SJCRH30 (cell line): ENCODE results near the gene SOBP. TPM values are rescaled to one million over a fixed set of nuclear protein-coding genes. Genes with fewer than 3 reads are reported as not detected.

Experiments used
- DNase-seq, 2 experiments: peaks; one replicate each; pipeline ENCODE4 v3.0.0-alpha.2; 2015 to 2020
- H3K27ac ChIP-seq: fragments of 250-450 bp; sonication (Bioruptor Pico); 2 replicates; pipeline ENCODE4 v1.5.1; 2020; ENCODE audit warnings: mild to moderate bottlenecking, moderate library complexity
- H3K27me3 ChIP-seq: fragments of 250-450 bp; sonication (Bioruptor Pico); 2 replicates; pipeline ENCODE4 v1.5.1; 2020; ENCODE audit warnings: mild to moderate bottlenecking, moderate library complexity
- H3K36me3 ChIP-seq: fragments of 250-450 bp; sonication (Bioruptor Pico); 2 replicates; pipeline ENCODE4 v1.5.1; 2020; ENCODE audit warnings: mild to moderate bottlenecking, moderate library complexity
- H3K4me1 ChIP-seq: fragments of 250-450 bp; sonication (Bioruptor Pico); 2 replicates; pipeline ENCODE4 v1.5.1; 2020; ENCODE audit warnings: mild to moderate bottlenecking, moderate library complexity
- H3K4me3 ChIP-seq: fragments of 250-450 bp; sonication (Bioruptor Pico); 2 replicates; pipeline ENCODE4 v1.5.1; 2020; ENCODE audit warnings: mild to moderate bottlenecking, moderate library complexity
- H3K9me3 ChIP-seq: fragments of 250-450 bp; sonication (Bioruptor Pico); replicated peaks from 2 replicates; pipeline ENCODE4 v1.5.1; 2020; ENCODE audit warnings: mild to moderate bottlenecking, moderate library complexity
- total RNA-seq: library from RNA; depleted of rRNA; stranded (reverse); fragments of >200 nt; shearing (Covaris generic); gene quantifications from 2 replicates; pipeline ENCODE4 v1.2.3, GENCODE V29; 2014

Gene SOBP
- total RNA-seq, 1 experiment from 2014 or later = 7.8 TPM

DNA sequence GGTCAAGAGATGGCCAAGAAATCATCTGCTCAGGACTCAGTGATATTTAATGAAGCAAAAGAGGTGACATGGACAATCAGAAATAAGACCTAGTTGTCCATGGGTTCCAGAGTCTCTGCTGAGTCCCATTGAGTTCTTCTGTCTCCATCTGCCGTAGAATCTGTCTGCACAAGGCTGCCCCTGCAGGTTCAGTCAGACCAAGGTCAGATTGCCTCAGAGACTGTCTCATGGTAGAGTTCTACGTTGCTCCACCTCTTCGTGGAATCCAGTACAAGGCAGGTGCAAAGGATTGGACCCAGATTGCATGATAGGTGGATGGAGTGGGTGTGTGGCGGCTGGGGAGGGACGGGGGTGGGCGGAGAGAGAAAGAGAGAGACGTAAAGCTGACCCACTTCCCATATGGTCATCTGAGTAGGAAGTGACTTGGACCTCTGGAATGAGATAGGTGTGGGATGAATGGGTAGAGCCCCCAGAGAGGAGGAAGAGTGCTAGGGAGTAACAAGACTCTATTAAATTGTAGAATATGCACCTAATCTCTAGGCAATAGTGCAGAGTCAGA, 75.3 kb downstream of the SOBP start:
- Histone ChIP-seq H3K4me1 (peaks cover 4% of the 10 kb centered on the region; the same call in 1 of the 2 replicates), H3K27ac (no peak overlapping the region), H3K27me3 (no peaks in the 10 kb centered on the region)

DNA sequence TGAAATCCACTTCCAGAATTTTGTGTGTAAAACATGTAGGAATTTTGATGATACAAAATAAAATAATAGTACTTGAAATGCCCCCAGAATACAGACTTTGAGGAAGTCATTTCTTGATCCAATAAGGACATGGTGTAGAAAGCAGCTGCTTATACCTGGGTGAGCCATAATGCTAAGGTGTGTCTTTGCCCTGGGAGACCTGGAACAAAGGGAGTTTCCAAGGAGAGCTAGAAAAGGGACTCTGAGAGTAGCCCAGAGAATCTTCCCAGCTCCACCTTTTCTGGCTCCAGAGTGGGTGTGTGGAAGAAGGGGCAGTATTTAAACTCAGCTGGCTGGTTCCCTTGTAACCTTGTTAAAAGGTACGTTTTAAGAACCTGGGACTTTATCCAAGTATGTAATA, 77.7 kb downstream of the SOBP start:
- Histone ChIP-seq H3K4me1 (peaks cover 4% of the 10 kb centered on the region; the same call in 1 of the 2 replicates), H3K27me3 (no peaks in the 10 kb centered on the region), H3K36me3 (no peaks in the 10 kb centered on the region; the same call in 1 of the 2 replicates), H3K9me3 (no peaks in the 10 kb centered on the region), H3K27ac (no peak overlapping the region), H3K4me3 (no peak overlapping the region)
- DNase-seq = no peak

More for the DNA sequence above, 75.3 kb downstream of the SOBP start:
- Histone ChIP-seq H3K4me3 (no peak overlapping the region), H3K9me3 (no peaks in the 10 kb centered on the region), H3K36me3 (no peaks in the 10 kb centered on the region)
- DNase-seq = no peak

DNA sequence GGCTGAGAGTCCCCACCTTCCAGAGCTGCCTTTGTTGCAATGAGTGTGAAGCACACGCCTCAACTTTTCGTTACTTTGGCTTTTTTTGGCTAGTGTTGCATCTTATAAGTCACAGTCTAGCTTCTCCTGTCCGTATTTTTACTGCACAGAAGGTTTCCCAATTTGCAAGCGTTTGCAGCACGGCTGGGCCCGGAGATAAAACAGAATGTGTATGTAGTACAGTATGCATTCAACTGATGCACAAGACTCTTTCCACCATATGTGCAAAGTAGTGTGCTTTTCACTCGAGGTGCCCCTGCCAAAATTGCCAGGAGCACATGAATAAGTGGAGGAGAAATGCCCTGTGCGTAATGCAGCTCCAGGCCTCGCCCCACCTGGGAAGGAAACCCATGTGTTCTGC, 79.6 kb downstream of the SOBP start:
- Histone ChIP-seq H3K27me3 (no peaks in the 10 kb centered on the region), H3K27ac (no peak overlapping the region), H3K4me3 (no peak overlapping the region), H3K4me1 (no peaks in the 10 kb centered on the region), H3K9me3 (no peaks in the 10 kb centered on the region), H3K36me3 (no peaks in the 10 kb centered on the region; the same call in 1 of the 2 replicates)
- no peak for DNase-seq

DNA sequence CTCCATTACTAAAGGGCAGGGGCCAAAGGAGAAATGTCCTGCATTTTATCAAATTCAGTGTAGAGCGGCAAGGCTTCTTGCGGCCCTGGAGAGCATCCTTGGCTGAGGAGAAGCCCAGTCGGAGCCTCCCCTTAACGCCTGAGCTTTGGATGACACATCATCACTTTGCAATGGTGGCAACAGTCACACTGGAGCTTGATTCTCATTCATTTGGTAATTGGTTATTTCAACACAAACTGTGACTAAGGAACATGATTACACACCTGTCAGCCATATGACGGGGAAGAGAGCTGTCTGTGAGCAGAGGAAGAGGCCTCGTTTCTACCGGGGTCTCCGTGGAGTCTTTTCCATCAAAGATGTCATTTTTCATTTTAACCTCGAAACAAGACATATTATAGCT, 81.4 kb downstream of the SOBP start:
- DNase-seq = no peak
- Histone ChIP-seq H3K36me3 (no peaks in the 10 kb centered on the region; the same call in 1 of the 2 replicates), H3K9me3 (no peaks in the 10 kb centered on the region), H3K4me3 (no peak overlapping the region), H3K27ac (no peak overlapping the region), H3K4me1 (no peaks in the 10 kb centered on the region), H3K27me3 (no peaks in the 10 kb centered on the region)

DNA sequence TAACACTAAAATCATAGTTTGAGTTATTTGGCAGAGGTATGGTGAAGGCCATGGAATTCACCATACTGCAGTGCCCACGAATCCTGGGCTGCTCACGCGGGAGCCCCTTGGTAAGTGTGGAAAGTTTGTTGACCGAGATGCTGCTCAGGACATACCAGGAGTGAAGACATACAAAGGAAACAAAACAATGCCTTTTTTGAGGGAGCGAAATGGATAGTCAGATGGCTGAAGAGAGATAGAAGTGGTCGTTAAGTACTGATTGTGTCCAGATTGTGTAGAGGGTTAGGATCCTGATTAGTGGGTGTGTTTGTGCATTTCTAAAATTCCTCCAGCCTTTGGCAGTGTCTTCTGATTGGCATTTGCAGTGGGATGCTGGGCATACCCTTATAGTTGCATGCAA, 83.0 kb downstream of the SOBP start:
- H3K27me3 ChIP-seq = no peaks in the 10 kb centered on the region

DNA sequence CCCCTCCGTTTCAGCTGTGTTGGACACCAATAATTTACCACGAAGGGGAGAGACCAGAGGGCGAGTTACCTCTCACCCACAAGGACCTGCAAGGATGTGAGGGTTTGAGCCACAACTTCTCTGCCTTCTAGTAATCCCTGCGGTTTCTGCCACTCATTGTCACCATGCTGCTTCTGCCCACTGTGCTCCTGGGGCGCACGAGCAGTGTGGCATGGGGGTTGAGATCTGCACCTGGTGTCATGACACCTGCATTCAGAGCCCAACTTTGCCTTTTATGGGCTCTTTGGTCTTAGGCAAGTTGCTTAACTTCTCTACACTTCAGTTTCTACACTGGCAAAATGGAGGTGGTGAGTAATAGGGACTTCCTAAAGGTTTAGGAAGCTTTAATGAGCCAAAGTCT, 84.9 kb downstream of the SOBP start:
- no peaks in the 10 kb centered on the region; the same call in 1 of the 2 replicates for H3K36me3 ChIP-seq
- no peak for DNase-seq
- no peak overlapping the region for H3K4me3 ChIP-seq
- no peaks in the 10 kb centered on the region for H3K9me3 ChIP-seq
- no peaks in the 10 kb centered on the region for H3K27me3 ChIP-seq
- no peak overlapping the region for H3K27ac ChIP-seq
- no peaks in the 10 kb centered on the region for H3K4me1 ChIP-seq

More for the DNA sequence above, 83.0 kb downstream of the SOBP start:
- H3K27ac ChIP-seq = no peak overlapping the region
- H3K4me3 ChIP-seq = no peak overlapping the region
- H3K4me1 ChIP-seq = no peaks in the 10 kb centered on the region
- H3K36me3 ChIP-seq = no peaks in the 10 kb centered on the region; the same call in 1 of the 2 replicates
- no peak for DNase-seq
- H3K9me3 ChIP-seq = no peaks in the 10 kb centered on the region

DNA sequence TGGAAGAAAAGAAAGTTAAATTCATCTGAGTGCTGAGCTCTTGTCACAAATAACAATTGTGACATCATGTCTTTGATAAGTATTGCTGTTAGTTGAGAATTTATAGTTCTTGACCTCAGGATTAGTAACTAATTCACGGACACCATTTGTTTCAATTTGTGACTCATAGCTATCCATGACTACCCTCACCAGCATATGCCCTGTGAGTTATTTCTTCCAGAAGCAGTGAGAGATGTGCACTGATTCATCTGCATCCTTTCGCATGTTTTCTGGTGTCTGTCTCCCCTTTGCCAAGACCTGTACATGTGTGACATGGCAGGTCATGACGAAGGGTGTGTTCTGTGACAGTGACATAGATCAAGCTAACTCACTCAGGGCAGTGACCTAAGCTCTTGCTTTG, 86.9 kb downstream of the SOBP start:
- no peak for DNase-seq
- H3K4me3 ChIP-seq = no peak overlapping the region
- no peaks in the 10 kb centered on the region for H3K27me3 ChIP-seq
- H3K36me3 ChIP-seq = no peaks in the 10 kb centered on the region
- no peak overlapping the region for H3K27ac ChIP-seq
- H3K4me1 ChIP-seq = no peaks in the 10 kb centered on the region
- H3K9me3 ChIP-seq = no peaks in the 10 kb centered on the region

DNA sequence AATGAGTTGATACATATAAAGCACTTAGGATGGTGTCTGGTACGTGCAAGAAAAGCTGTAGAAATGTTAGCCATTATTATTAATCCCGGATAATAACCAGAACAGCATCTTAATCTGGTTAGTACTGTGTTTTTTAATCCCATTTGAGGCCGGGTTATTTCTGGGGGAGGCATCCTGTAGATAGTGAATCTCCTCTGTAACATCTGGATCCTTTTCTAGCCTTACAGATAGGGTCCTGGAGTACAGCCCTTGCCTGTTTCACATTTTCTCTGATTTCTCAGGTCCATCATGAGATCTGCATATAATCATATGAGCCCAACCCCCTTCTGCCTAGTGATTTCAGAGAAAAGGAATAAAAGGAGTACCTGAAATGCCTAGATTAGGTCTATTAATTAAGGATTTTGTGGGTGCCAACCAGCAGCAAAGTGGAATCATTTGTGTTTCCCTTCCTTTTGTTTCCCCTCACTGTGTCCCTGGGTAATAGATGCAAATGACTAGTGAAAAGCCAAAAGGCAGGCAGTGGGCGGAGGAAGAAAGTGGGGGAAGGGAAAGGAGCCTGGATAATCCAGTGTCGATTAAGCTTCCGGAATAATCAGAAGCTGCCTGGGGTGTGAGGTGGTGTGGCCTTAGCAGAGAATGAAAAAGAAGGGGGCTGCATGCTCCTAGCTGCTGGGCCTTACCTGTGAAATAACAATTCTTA, 88.9 kb downstream of the SOBP start:
- Histone ChIP-seq H3K9me3 (no peaks in the 10 kb centered on the region), H3K27me3 (no peaks in the 10 kb centered on the region), H3K4me3 (no peak overlapping the region), H3K4me1 (no peaks in the 10 kb centered on the region), H3K27ac (no peak overlapping the region), H3K36me3 (no peaks in the 10 kb centered on the region)
- no peak for DNase-seq

DNA sequence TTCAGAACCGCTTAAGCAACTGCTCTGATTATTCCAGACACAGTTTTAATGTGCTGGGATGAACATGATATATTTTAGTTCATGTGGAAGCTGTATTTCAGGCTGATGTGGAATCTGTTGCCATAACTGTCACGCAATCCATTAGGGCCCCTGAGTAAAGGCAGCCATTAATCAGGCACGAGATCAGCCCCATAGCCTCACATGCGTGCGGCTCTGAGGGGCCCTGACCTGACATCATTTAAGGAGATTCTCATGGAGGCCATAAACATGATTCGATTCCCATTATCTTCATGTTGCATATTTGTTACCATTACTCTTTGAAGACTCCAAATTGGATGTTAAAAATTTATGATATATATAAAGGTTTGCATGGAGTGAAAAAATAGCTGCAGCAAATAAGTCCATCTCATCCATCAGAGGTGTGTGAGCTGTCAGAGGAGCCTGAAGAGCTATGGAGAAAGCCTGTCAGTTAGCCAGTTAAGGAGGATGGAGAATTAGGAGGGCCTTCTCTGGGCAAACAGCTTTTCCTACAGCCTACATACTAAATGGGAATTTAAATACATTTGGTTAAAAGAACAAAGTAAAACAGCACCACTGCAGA, 89.6 kb downstream of the SOBP start:
- no peak overlapping the region for H3K4me3 ChIP-seq
- H3K27me3 ChIP-seq = no peaks in the 10 kb centered on the region
- no peaks in the 10 kb centered on the region for H3K9me3 ChIP-seq
- H3K4me1 ChIP-seq = no peaks in the 10 kb centered on the region
- no peak overlapping the region for H3K27ac ChIP-seq
- no peaks in the 10 kb centered on the region for H3K36me3 ChIP-seq
- DNase-seq = no peak

DNA sequence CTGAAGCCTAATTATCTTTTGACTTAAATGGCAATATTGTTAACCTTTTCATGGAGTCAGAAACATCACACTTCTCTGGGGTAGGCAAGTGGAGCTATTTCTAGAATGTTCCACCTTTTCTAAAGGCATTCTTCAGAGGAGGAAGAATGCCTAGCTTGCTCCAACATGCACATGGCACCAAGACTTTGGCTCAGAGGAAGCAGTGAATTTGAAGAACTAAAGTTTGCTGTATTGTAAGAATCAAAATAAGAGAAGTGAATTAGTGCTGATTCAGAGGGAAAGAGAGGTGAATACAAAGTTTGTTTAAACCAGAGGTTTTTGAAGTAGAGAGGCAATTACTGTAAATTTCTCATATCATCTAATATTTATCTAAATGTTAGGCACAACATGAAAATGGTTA, 92.2 kb downstream of the SOBP start:
- Histone ChIP-seq H3K9me3 (no peaks in the 10 kb centered on the region), H3K27ac (no peak overlapping the region), H3K27me3 (no peaks in the 10 kb centered on the region), H3K4me3 (no peak overlapping the region), H3K36me3 (peaks cover 2% of the 10 kb centered on the region; the same call in 1 of the 2 replicates), H3K4me1 (no peaks in the 10 kb centered on the region)
- DNase-seq = no peak

DNA sequence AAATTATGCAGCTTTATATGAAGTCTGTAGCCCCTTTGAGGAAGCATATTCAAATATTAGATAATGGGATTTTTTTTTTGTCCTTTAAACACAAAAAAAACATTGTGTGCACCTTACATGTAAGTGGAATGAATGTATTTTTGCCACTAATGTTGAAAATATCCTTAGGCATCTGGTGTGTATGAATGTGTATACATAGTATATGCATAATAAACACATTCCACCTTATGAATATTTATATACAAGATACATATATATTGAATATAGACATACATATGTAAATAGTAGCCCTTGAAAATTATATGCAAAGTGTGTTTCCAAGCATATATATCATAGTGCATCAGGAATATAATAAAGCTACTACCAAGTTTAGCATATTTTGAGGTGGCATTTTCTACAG, 94.8 kb downstream of the SOBP start:
- Histone ChIP-seq H3K27me3 (no peaks in the 10 kb centered on the region), H3K9me3 (no peaks in the 10 kb centered on the region), H3K4me3 (no peak overlapping the region), H3K27ac (no peak overlapping the region), H3K4me1 (no peaks in the 10 kb centered on the region), H3K36me3 (peaks cover 3% of the 10 kb centered on the region; the same call in 1 of the 2 replicates)
- no peak for DNase-seq

DNA sequence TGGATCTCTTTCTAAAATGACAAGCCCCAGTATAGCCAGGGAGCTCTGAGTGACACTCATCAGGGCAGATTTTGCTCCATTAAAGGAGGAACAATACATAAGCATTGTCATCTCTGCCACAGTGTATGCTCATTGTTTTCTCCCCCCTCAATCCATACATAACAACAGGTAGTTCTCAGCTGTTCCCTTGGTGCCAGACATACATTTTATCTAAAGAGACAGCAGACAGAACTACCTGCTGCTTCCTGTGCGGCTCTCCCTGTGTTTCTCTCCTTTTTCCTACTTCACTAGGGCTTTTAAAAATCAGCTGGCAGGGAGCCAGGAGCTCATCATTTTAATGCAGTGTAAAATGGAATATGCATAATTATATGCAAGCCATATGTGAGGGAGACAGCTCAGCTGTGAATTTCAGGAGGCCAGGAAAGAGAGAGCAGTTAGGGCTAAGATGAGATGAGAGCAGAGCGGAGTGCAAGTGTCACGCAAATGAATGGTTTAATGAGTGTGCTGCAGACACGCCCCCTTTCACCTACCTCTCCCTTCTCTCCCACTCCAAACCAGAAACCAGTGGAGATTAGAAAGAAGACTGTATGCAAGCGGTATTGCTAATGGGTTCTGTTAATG, 96.0 kb downstream of the SOBP start:
- H3K9me3 ChIP-seq = no peaks in the 10 kb centered on the region
- H3K4me1 ChIP-seq = no peaks in the 10 kb centered on the region
- no peak overlapping the region for H3K27ac ChIP-seq
- H3K36me3 ChIP-seq = peaks cover 3% of the 10 kb centered on the region; the same call in 1 of the 2 replicates
- no peaks in the 10 kb centered on the region for H3K27me3 ChIP-seq
- no peak overlapping the region for H3K4me3 ChIP-seq
- DNase-seq = no peak

DNA sequence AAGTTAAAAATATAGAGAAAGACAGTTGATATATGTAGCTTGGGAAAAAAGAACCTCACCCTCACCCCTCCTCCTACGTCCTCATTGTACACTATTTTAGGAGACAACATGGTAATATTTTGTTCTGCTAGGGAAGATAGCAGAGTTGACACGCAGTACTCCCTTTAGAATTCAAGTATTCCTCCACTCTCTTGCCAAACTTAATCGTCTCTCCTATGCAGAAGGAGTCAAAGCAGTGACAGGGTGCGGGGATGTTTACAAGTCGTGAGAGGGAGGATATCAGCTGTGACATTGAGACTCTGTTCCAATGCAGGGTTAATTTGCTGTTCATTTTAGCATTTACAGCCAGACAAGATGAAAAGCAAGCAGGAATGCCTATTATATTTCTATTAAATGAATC, 97.5 kb downstream of the SOBP start:
- H3K36me3 ChIP-seq = peaks cover 3% of the 10 kb centered on the region; the same call in 1 of the 2 replicates
- no peaks in the 10 kb centered on the region for H3K9me3 ChIP-seq
- no peak overlapping the region for H3K4me3 ChIP-seq
- no peak overlapping the region for H3K27ac ChIP-seq
- no peak for DNase-seq
- no peaks in the 10 kb centered on the region for H3K27me3 ChIP-seq
- 0 out of 2 replicates have a peak, but pooled peaks cover 5% of the 10 kb centered on the region for H3K4me1 ChIP-seq

DNA sequence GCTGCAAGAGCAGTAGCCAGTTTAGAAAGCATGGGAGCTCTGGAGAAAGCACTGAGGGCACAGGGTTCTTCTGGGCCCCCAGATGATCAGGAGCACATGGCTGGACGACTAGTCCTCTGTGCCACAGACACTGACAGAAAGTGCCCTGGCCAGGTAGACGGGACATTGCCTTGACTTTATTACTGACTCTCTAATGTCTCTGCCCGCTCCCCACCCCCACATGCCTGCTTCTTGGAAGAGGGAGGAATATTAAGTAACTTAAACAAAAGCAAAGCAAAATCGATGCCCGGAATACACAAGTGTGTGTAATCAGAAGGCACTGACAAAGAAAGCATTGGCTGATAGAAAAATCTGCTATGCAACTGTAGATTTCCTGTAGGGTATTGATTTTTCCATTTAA, 99.3 kb downstream of the SOBP start:
- no peak overlapping the region for H3K4me3 ChIP-seq
- no peaks in the 10 kb centered on the region for H3K27me3 ChIP-seq
- no peak for DNase-seq
- peaks cover 3% of the 10 kb centered on the region; the same call in 1 of the 2 replicates for H3K36me3 ChIP-seq
- H3K27ac ChIP-seq = no peak overlapping the region
- no peaks in the 10 kb centered on the region for H3K9me3 ChIP-seq
- 0 out of 2 replicates have a peak, but pooled peaks cover 15% of the 10 kb centered on the region for H3K4me1 ChIP-seq

DNA sequence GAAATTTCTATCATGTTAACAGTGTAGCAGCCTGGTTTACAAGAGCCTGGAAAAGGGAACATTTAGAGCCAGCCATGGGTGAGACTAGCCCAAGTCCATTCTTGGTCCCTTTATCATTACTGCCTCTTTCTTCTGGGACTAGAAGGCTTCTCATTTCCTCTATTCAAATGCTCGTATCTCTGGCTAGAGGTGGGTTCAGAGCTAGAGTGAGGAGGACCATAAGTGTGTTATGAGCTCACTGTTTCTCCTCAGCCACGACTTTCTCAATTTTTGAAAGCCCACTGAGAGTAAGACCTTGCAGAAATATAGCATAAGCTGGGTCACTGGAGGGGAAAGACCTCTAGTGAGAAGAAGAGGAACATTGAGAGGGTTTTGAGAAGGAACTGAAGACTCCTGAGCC, 100.0 kb downstream of the SOBP start:
- DNase-seq = no peak
- Histone ChIP-seq H3K4me3 (no peak overlapping the region), H3K27me3 (no peaks in the 10 kb centered on the region), H3K4me1 (0 out of 2 replicates have a peak, but pooled peaks cover 15% of the 10 kb centered on the region), H3K9me3 (no peaks in the 10 kb centered on the region), H3K36me3 (peaks cover 3% of the 10 kb centered on the region; the same call in 1 of the 2 replicates), H3K27ac (no peak overlapping the region)
